NK-92 treated with Interleukin-12 subunit alpha and Interleukin-12 subunit beta, amount 100 ng/mL, for 24 hours (cell line): Measurements from ENCODE around the gene ATG101.

Experiments used
- DNase-seq: peaks from one replicate; lab custom pipeline; 2025; lab: John Stamatoyannopoulos, UW

ATG101 gene

GRCh38 chr12:52079576-52080402 is 10.0 kb downstream of the ATG101 start, which contains the start of gene SMIM41:
TSS of gene SMIM41 (plus strand) at chr12:52079704. CDS start at chr12:52079780, 76 bp downstream.
- no peak for DNase-seq

- DNase-seq, result no peak
These were observed 10.8 kb downstream of the ATG101 start for GRCh38 chr12:52080403-52081251.

GRCh38 chr12:52081263-52081733 is 11.5 kb downstream of the ATG101 start:
- no peak for DNase-seq

GRCh38 chr12:52082026-52082668 is 12.4 kb downstream of the ATG101 start:
- no peak for DNase-seq

- no peak for DNase-seq
These were observed 12.8 kb downstream of the ATG101 start for GRCh38 chr12:52082669-52082987.

- peak; percentile 8 for DNase-seq
These were observed 13.3 kb downstream of the ATG101 start for GRCh38 chr12:52082988-52083637.

GRCh38 chr12:52083638-52083996 is 13.8 kb downstream of the ATG101 start:
- no peak for DNase-seq

GRCh38 chr12:52084491-52085231 is 14.9 kb downstream of the ATG101 start:
- DNase-seq, result no peak

- DNase-seq, result no peak
These were observed 16.0 kb downstream of the ATG101 start for GRCh38 chr12:52085682-52086180.

- no peak for DNase-seq
These were observed 16.6 kb downstream of the ATG101 start for GRCh38 chr12:52086366-52086765.

- no peak for DNase-seq
These were observed 17.4 kb downstream of the ATG101 start for GRCh38 chr12:52086944-52087835.

- DNase-seq, result no peak
These were observed 18.4 kb downstream of the ATG101 start for GRCh38 chr12:52087961-52088820.

GRCh38 chr12:52089491-52089890 is 19.7 kb downstream of the ATG101 start:
- DNase-seq, result no peak

GRCh38 chr12:52090291-52090690 is 20.5 kb downstream of the ATG101 start:
- no peak for DNase-seq

- no peak for DNase-seq
These were observed 21.3 kb downstream of the ATG101 start for GRCh38 chr12:52091061-52091460.

GRCh38 chr12:52091869-52092268 is 22.1 kb downstream of the ATG101 start:
- no peak for DNase-seq

- DNase-seq, result no peak
These were observed 23.6 kb downstream of the ATG101 start for GRCh38 chr12:52093346-52093745.

- no peak for DNase-seq
These were observed 26.7 kb downstream of the ATG101 start for GRCh38 chr12:52096332-52097044.
